ENCODE measurements around the gene PALM. TPM values are rescaled to one million over a fixed set of nuclear protein-coding genes. Genes with fewer than 3 reads are reported as not detected.

The PALM gene
- total and polyA plus RNA-seq, 3 experiments from 2014 or later: not detected

DNA sequence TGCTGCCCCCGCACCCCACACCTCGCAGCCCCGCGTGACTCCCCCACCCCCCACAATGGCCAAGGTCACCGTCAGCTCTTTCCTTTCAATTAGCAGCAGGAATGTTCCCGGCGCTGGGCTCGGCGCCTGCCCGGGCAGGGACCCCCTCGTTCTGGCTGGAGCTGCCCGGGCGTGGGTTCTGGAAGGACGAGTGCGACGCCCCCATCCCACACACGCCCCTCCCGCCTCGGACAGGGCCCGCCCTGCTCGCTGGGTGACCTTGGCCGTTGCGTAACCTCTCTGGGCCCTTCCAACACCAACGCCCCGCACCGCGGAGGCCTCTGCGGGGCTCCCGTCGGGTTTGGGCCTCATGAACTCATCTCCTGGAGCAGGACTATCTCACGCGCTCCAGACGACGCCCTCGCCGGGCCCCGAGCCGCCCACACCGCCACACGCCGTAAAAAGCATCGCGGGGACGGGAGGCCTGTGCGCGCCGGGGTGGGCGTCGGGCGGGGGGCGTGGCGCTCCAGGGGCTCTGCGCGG lies 10.3 kb downstream of the PALM start:
- Mint-ChIP-seq H3K27me3 (peaks cover 17 to 33% of the 10 kb centered on the region in 2 donors), H3K4me1 (no peaks in the 10 kb centered on the region), H3K36me3 (no peaks in the 10 kb centered on the region), H3K9me3 (peaks cover 2 to 5% (median 4%) of the 10 kb centered on the region in 5 donors), H3K27ac (no peak overlapping the region), H3K4me3 (no peak overlapping the region)
- H3K27ac ChIP-seq (ENCODE audit: low read depth, low read length): no peak overlapping the region
- no peaks in the 10 kb centered on the region for H3K9me3 ChIP-seq (ENCODE audit: low read length)
- H3K36me3 ChIP-seq (ENCODE audit: insufficient read depth, low read length): no peaks in the 10 kb centered on the region
- no peak for DNase-seq
- no peak overlapping the region for H3K4me3 ChIP-seq (ENCODE audit: low read length)
- no peaks in the 10 kb centered on the region for H3K4me1 ChIP-seq (ENCODE audit: insufficient read depth, low read length)
- no peaks in the 10 kb centered on the region for H3K27me3 ChIP-seq (ENCODE audit: insufficient read depth, low read length, poor library complexity, severe bottlenecking)
- CTCF ChIA-PET: no interaction called here
- POLR2A ChIA-PET: interaction anchor here (0.6 kb wide), 2 partner anchors 58 to 73 kb away, joined by 3 read pairs; no protein-coding TSS in a partner anchor

DNA sequence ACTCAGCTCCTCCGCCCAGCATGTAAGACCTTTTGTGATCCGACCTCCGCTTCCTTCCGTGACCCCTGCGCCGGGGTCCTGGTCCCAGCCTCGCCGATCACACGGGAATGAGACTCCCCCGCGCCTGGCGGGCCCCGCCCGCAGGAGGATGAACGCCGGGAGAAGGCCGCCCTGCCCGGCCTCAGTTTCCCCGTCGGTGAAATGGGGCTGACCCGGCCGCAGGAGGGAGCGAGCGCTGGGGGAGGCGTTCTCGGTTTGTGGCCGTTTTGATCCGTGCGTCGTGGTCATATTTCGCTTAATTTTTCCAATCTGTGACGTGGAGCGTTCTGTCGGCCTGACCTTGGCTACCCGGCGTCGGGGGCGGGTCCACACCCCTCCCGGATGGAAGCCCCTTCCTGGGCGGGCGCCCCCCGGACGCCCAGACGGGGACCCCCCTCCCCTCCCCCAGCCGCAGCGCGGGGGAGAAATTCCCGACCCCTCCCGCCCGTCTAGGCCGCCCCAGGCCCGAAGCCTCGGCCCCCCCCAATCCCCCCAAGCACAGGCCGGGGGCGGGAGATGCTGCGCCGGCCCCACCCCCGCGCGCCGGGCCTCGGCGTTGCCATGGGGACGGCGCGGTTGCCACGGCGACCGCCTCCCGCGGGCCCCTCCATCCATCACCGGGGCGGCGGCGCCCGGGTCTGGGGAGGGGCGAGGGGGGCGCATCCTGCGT lies 11.1 kb downstream of the PALM start:
- no peaks in the 10 kb centered on the region for H3K36me3 ChIP-seq (ENCODE audit: insufficient read depth, low read length)
- H3K36me3 Mint-ChIP-seq: no peaks in the 10 kb centered on the region
- peaks cover 17 to 33% of the 10 kb centered on the region in 2 donors for H3K27me3 Mint-ChIP-seq
- no peaks in the 10 kb centered on the region for H3K4me1 ChIP-seq (ENCODE audit: insufficient read depth, low read length)
- H3K9me3 ChIP-seq (ENCODE audit: low read length): no peaks in the 10 kb centered on the region
- DNase-seq: no peak
- ChIA-PET POLR2A (interaction anchor here (0.6 kb wide), 2 partner anchors 57 to 74 kb away, joined by 3 read pairs; no protein-coding TSS in a partner anchor), CTCF (no interaction called here)
- no peak overlapping the region for H3K27ac Mint-ChIP-seq
- no peak overlapping the region for H3K27ac ChIP-seq (ENCODE audit: low read depth, low read length)
- H3K4me3 Mint-ChIP-seq: no peak overlapping the region
- H3K9me3 Mint-ChIP-seq: peaks cover 2 to 5% (median 4%) of the 10 kb centered on the region in 5 donors
- H3K4me3 ChIP-seq (ENCODE audit: low read length): no peak overlapping the region
- no peaks in the 10 kb centered on the region for H3K4me1 Mint-ChIP-seq
- no peaks in the 10 kb centered on the region for H3K27me3 ChIP-seq (ENCODE audit: insufficient read depth, low read length, poor library complexity, severe bottlenecking)

DNA sequence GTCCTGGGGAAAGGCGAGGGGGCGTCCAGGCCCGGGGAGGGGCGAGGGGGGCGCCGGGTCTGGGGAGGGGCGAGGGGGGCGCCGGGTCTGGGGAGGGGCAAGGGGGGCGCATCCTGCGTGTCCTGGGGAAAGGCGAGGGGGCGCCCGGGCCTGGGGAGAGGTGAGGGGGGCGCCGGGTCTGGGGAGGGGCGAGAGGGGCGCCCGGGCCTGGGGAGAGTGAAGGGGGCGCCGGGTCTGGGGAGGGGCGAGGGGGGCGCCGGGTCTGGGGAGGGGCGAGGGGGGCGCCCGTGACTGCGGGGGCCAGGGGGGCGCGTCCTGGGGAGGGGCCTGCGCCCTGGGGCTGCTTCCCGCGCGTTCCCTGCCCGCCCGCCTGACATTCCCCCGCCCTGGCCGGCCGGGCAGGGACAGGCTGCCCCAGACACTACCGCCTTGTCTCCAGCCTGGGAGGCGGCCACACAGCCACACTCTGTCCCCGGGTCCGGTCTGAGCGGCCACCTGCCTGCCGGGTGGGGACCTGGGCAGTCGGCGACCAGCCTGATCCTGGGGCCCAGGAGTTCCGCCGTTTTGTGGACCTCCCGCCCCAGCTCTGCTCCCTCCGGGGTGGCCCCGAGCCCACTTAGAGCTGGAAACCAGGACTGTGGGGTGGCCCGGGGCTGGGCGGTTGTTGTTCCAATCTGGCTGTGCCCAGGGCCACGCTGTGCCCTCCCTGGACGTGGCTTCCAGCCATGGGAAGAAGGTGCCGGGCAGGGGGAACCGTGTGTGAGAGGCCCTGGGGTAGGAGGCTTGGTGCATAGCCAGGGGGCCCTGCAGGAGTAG lies 11.8 kb downstream of the PALM start:
- POLR2A ChIA-PET: no interaction called here

DNA sequence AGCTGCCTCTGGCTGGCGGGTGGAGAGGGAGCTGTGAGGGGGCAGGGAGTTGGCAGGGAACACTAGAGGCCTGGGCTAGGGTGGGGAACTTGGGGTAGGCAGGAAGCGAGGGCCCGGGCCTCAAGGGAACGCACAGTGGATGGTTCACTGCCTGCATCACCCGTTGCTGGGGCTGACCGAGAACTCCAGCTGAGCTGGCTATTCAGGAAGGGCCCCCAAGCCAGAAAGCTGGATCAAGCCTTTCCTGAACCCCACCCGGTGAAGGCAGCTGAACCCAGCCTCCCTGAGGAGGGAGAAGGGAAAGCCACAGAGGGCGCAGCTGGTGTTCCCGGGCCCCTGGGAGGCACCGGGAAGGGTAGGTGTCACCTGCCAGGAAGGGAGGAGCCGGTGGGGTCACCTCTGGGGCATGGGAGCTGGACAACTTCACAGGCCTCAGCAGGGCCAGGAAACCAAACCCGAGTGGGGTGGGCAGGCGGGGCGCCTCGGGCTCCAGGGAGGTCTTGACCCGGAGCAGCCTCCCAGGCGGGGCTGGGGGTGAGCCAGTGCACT lies 13.9 kb downstream of the PALM start:
- Mint-ChIP-seq H3K27ac (no peak overlapping the region), H3K9me3 (no peaks in the 10 kb centered on the region), H3K36me3 (no peaks in the 10 kb centered on the region), H3K27me3 (peaks cover 17 to 25% of the 10 kb centered on the region in 2 donors), H3K4me3 (no peak overlapping the region), H3K4me1 (no peaks in the 10 kb centered on the region)
- DNase-seq: no peak
- ChIA-PET POLR2A (interaction anchor here (0.5 kb wide), 1 partner anchor 51 kb away, joined by 3 read pairs; no protein-coding TSS in a partner anchor), CTCF (no interaction called here)
- Histone ChIP-seq H3K9me3 (ENCODE audit: low read length) (no peaks in the 10 kb centered on the region), H3K27me3 (ENCODE audit: insufficient read depth, low read length, poor library complexity, severe bottlenecking) (no peaks in the 10 kb centered on the region), H3K36me3 (ENCODE audit: insufficient read depth, low read length) (no peaks in the 10 kb centered on the region), H3K4me1 (ENCODE audit: insufficient read depth, low read length) (no peaks in the 10 kb centered on the region), H3K27ac (ENCODE audit: low read depth, low read length) (no peak overlapping the region), H3K4me3 (ENCODE audit: low read length) (no peak overlapping the region)

More for the DNA sequence above, 11.8 kb downstream of the PALM start:
- H3K27ac Mint-ChIP-seq: no peak overlapping the region
- H3K36me3 Mint-ChIP-seq: no peaks in the 10 kb centered on the region
- peaks cover 0 to 4% (median 2%) of the 10 kb centered on the region in 5 donors for H3K9me3 Mint-ChIP-seq
- Histone ChIP-seq H3K4me1 (ENCODE audit: insufficient read depth, low read length) (no peaks in the 10 kb centered on the region), H3K27me3 (ENCODE audit: insufficient read depth, low read length, poor library complexity, severe bottlenecking) (no peaks in the 10 kb centered on the region), H3K27ac (ENCODE audit: low read depth, low read length) (no peak overlapping the region), H3K9me3 (ENCODE audit: low read length) (no peaks in the 10 kb centered on the region), H3K4me3 (ENCODE audit: low read length) (no peak overlapping the region), H3K36me3 (ENCODE audit: insufficient read depth, low read length) (no peaks in the 10 kb centered on the region)
- CTCF ChIA-PET: no interaction called here
- H3K4me1 Mint-ChIP-seq: no peaks in the 10 kb centered on the region
- DNase-seq: no peak
- H3K27me3 Mint-ChIP-seq: peaks cover 15 to 30% of the 10 kb centered on the region in 2 donors
- no peak overlapping the region for H3K4me3 Mint-ChIP-seq

DNA sequence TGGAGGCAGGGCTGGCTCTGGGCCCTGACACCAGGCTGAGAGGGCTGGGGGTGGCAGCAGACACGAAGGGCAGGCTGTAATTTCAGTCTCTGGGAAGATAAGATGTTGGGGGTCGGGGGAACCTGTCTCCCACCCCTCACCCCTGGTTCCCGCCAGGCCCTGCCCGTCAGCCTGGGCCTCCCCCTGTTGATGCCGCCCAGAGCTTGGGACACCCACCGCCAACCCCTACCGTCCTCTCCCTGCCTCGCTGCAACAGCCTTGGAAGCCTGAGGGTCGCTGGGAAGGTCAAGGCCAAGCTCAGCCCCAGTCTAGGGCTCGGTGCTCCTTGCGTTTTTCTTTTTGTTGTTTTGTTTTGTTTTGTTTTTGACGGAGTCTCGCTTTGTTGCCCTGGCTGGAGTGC lies 14.5 kb downstream of the PALM start:
- Mint-ChIP-seq H3K27ac (no peak overlapping the region), H3K4me1 (no peaks in the 10 kb centered on the region), H3K4me3 (peak overlapping the region in 1 of 7 donors; percentile 27), H3K36me3 (no peaks in the 10 kb centered on the region), H3K27me3 (peaks cover 13 to 21% of the 10 kb centered on the region in 2 donors), H3K9me3 (no peaks in the 10 kb centered on the region)
- ChIA-PET CTCF (no interaction called here), POLR2A (interaction anchor here (0.5 kb wide), 1 partner anchor 51 kb away, joined by 3 read pairs; no protein-coding TSS in a partner anchor)
- H3K27me3 ChIP-seq (ENCODE audit: insufficient read depth, low read length, poor library complexity, severe bottlenecking): no peaks in the 10 kb centered on the region
- no peaks in the 10 kb centered on the region for H3K4me1 ChIP-seq (ENCODE audit: insufficient read depth, low read length)
- no peak overlapping the region for H3K4me3 ChIP-seq (ENCODE audit: low read length)
- no peak overlapping the region for H3K27ac ChIP-seq (ENCODE audit: low read depth, low read length)
- DNase-seq: no peak
- H3K9me3 ChIP-seq (ENCODE audit: low read length): no peaks in the 10 kb centered on the region
- no peaks in the 10 kb centered on the region for H3K36me3 ChIP-seq (ENCODE audit: insufficient read depth, low read length)

DNA sequence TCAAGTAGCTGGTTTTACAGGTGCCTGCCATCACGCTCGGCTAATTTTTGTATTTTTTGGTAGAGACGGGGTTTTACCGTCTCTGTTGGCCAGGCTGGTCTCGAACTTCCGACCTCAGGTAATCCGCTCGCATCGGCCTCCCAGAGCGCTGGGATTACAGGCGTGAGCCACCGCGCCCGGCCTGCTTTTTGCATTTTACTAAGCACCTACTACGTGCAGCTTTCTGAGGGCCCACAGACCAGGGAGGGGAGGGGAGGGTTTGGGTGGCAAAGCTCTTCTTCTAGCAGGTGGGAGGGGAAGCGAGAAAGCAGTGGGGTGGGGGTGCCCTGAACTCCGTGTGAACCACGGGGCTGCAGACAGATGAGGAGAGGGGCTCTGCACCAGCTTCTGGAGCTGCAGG lies 15.0 kb downstream of the PALM start:
- H3K36me3 Mint-ChIP-seq: no peaks in the 10 kb centered on the region
- POLR2A ChIA-PET: no interaction called here
- peaks cover 10 to 17% of the 10 kb centered on the region in 2 donors for H3K27me3 Mint-ChIP-seq

DNA sequence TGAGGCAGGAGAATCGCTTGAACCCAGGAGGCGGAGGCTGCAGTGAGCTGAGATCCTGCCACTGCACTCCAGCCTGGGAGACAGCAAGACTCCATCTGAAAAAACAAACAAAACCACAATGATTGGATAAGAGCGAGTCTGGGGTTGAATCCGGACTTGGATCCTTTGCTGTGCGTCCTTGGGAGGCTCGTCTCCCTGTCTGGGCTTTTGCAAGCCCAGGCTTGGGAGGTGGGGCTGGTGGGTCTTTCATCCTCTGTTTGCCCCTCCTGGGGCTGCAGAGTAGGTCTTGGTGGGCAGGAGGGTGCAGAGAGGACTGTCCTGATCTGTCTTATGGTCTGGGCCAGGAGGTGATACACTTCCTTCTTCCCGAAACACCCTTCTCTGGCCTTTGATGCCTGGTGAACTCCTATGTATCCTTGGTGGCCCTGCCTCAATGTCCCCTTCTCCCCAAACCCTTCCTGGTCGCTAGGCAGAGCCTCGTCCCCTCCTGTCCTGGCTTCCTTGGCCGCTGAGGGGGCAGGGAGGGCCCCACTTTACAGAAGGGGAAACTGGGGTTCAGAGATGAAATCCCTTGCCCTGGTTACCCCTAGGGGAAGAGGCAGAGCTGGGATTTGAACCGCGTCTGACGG lies 16.8 kb downstream of the PALM start:
- Histone ChIP-seq H3K4me1 (ENCODE audit: insufficient read depth, low read length) (no peaks in the 10 kb centered on the region), H3K27me3 (ENCODE audit: insufficient read depth, low read length, poor library complexity, severe bottlenecking) (no peaks in the 10 kb centered on the region), H3K27ac (ENCODE audit: low read depth, low read length) (no peak overlapping the region), H3K4me3 (ENCODE audit: low read length) (no peak overlapping the region), H3K36me3 (ENCODE audit: insufficient read depth, low read length) (no peaks in the 10 kb centered on the region), H3K9me3 (ENCODE audit: low read length) (no peaks in the 10 kb centered on the region)
- DNase-seq: no peak
- H3K27me3 Mint-ChIP-seq: peaks cover 10 to 17% of the 10 kb centered on the region in 2 donors
- H3K4me3 Mint-ChIP-seq: no peak overlapping the region
- CTCF ChIA-PET: no interaction called here
- H3K36me3 Mint-ChIP-seq: no peaks in the 10 kb centered on the region
- no peak overlapping the region for H3K27ac Mint-ChIP-seq
- no peaks in the 10 kb centered on the region for H3K9me3 Mint-ChIP-seq
- POLR2A ChIA-PET: no interaction called here
- H3K4me1 Mint-ChIP-seq: no peaks in the 10 kb centered on the region

More for the DNA sequence above, 15.0 kb downstream of the PALM start:
- H3K27ac Mint-ChIP-seq: no peak overlapping the region
- CTCF ChIA-PET: no interaction called here
- H3K4me3 Mint-ChIP-seq: no peak overlapping the region
- no peaks in the 10 kb centered on the region for H3K27me3 ChIP-seq (ENCODE audit: insufficient read depth, low read length, poor library complexity, severe bottlenecking)
- no peaks in the 10 kb centered on the region for H3K4me1 Mint-ChIP-seq
- no peak overlapping the region for H3K27ac ChIP-seq (ENCODE audit: low read depth, low read length)
- no peaks in the 10 kb centered on the region for H3K9me3 ChIP-seq (ENCODE audit: low read length)
- DNase-seq: no peak
- H3K4me3 ChIP-seq (ENCODE audit: low read length): no peak overlapping the region
- no peaks in the 10 kb centered on the region for H3K4me1 ChIP-seq (ENCODE audit: insufficient read depth, low read length)
- H3K36me3 ChIP-seq (ENCODE audit: insufficient read depth, low read length): no peaks in the 10 kb centered on the region
- no peaks in the 10 kb centered on the region for H3K9me3 Mint-ChIP-seq
